Neural cell (in vitro differentiated cells): Measurements from ENCODE around the gene KDM2A. TPM values are rescaled to one million over a fixed set of nuclear protein-coding genes. Genes with fewer than 3 reads are reported as not detected.

Experiments used
- H2AFZ ChIP-seq: fragments of 200-600, 300-800 bp; sonication (generic), shearing (Covaris generic); 2 replicates; pipeline ENCODE4 v1.6.0; 2014; ENCODE audit warnings: low read depth, mild to moderate bottlenecking, antibody characterized with exemption, low read length, moderate library complexity
- H3F3A ChIP-seq: fragments of 200-600 bp; shearing (Covaris generic); 2 replicates; pipeline ENCODE4 v1.6.1; 2016; ENCODE audit warnings: mild to moderate bottlenecking, moderate library complexity, mixed read lengths, antibody characterized with exemption, low read length; ENCODE audit not compliant: insufficient read depth, poor library complexity, severe bottlenecking
- H3K27ac ChIP-seq: fragments of 200-600, 300-800 bp; sonication (generic), shearing (Covaris generic); 2 replicates; pipeline ENCODE4 v1.5.1; 2014; ENCODE audit warnings: mild to moderate bottlenecking, low read length, moderate library complexity
- H3K27me3 ChIP-seq: fragments of 300-800, 200-600 bp; sonication (generic), shearing (Covaris generic); 2 replicates; pipeline ENCODE4 v1.6.0; 2014; ENCODE audit warnings: mild to moderate bottlenecking, low read depth, low read length, moderate library complexity; ENCODE audit not compliant: insufficient read depth
- H3K36me3 ChIP-seq: fragments of 300-800, 200-600 bp; sonication (generic), shearing (Covaris generic); 2 replicates; pipeline ENCODE4 v1.5.1; 2014; ENCODE audit warnings: mild to moderate bottlenecking, antibody characterized with exemption, low read length, moderate library complexity; ENCODE audit not compliant: insufficient read depth
- H3K4me2 ChIP-seq: fragments of 300-800, 200-600 bp; sonication (generic), shearing (Covaris generic); 2 replicates; pipeline ENCODE4 v1.6.0; 2014; ENCODE audit warnings: mild to moderate bottlenecking, low read length
- H3K4me3 ChIP-seq: fragments of 300-800, 200-600 bp; sonication (generic), shearing (Covaris generic); 2 replicates; pipeline ENCODE4 v1.5.1; 2014; ENCODE audit warnings: mild to moderate bottlenecking, low read length, moderate library complexity
- H3K79me2 ChIP-seq: fragments of 200-600 bp; shearing (Covaris generic); replicated peaks from 2 replicates; pipeline ENCODE4 v1.6.0; 2014; ENCODE audit warnings: mild to moderate bottlenecking, low read length, moderate library complexity; ENCODE audit not compliant: insufficient read depth
- H3K9ac ChIP-seq: fragments of 300-800, 200-600 bp; sonication (generic), shearing (Covaris generic); 2 replicates; pipeline ENCODE4 v1.6.1; 2016; ENCODE audit warnings: mild to moderate bottlenecking, low read length, mixed read lengths
- H3K9me2 ChIP-seq: fragments of 200-600 bp; shearing (Covaris generic); 2 replicates; pipeline ENCODE4 v1.6.1; 2016; ENCODE audit warnings: mild to moderate bottlenecking, low read length, mixed read lengths; ENCODE audit not compliant: insufficient read depth
- H3K9me3 ChIP-seq: fragments of 200-600, 300-800 bp; sonication (generic), shearing (Covaris generic); 2 replicates; pipeline ENCODE4 v1.6.1; 2016; ENCODE audit warnings: mild to moderate bottlenecking, mixed run types, low read length, moderate library complexity, mixed read lengths
- H4K20me1 ChIP-seq: fragments of 200-600 bp; shearing (Covaris generic); 2 replicates; pipeline ENCODE4 v1.6.1; 2016; ENCODE audit warnings: mild to moderate bottlenecking, mixed run types; ENCODE audit not compliant: insufficient read depth
- EP300 ChIP-seq: fragments of 450-650 bp; conservative IDR thresholded peaks from 2 replicates; pipeline ENCODE4 v1.6.1; 2014; ENCODE audit warnings: antibody characterized with exemption, mild to moderate bottlenecking, moderate library complexity; ENCODE audit not compliant: poor library complexity, severe bottlenecking
- EZH2 ChIP-seq: fragments of 200-600, 300-800 bp; shearing (Covaris generic), sonication (generic); IDR thresholded peaks from 2 replicates; pipeline ENCODE4 v1.6.1; 2014; ENCODE audit warnings: antibody characterized with exemption, low read length, borderline replicate concordance, mild to moderate bottlenecking; ENCODE audit not compliant: insufficient read depth, poor library complexity, severe bottlenecking
- MXI1 ChIP-seq: fragments of 450-650 bp; conservative IDR thresholded peaks from 2 replicates; pipeline ENCODE4 v1.6.1; 2014; ENCODE audit warnings: antibody characterized with exemption, mild to moderate bottlenecking; ENCODE audit not compliant: poor library complexity, severe bottlenecking
- POLR2AphosphoS5 ChIP-seq: IDR thresholded peaks from 2 replicates; pipeline ENCODE4 v1.6.1; 2012
- RAD21 ChIP-seq: fragments of 450-650 bp; conservative IDR thresholded peaks from 2 replicates; pipeline ENCODE4 v1.6.1; 2014; ENCODE audit warnings: antibody characterized with exemption, mild to moderate bottlenecking, moderate library complexity
- REST ChIP-seq: IDR thresholded peaks from 2 replicates; pipeline ENCODE4 v1.6.1; 2012; ENCODE audit warnings: borderline replicate concordance
- SMC3 ChIP-seq: fragments of 450-650 bp; conservative IDR thresholded peaks from 2 replicates; pipeline ENCODE4 v1.6.1; 2014; ENCODE audit warnings: antibody characterized with exemption, mild to moderate bottlenecking, moderate library complexity; ENCODE audit not compliant: poor library complexity
- TAF1 ChIP-seq: IDR thresholded peaks from 2 replicates; pipeline ENCODE4 v1.6.1; 2012; ENCODE audit warnings: low read depth
- polyA plus RNA-seq: library from polyadenylated mRNA; depleted of rRNA; stranded (reverse); fragments of >200 nt; gene quantifications from 2 replicates; pipeline ENCODE4 v1.2.3, GENCODE V29; 2014
- TF ChIP-seq, protein P1 (sequence below): fragments of 450-650 bp; IDR thresholded peaks from 2 replicates; pipeline ENCODE4 v1.5.1; 2014; ENCODE audit warnings: antibody characterized with exemption, mild to moderate bottlenecking, moderate library complexity; ENCODE audit not compliant: poor library complexity, severe bottlenecking

The KDM2A gene
- polyA plus RNA-seq, 1 donor from 2014 or later: 12.4 TPM

GRCh38 chr11:67098799-67099429 is 20.1 kb upstream of the KDM2A start:
- Histone ChIP-seq H3K9me3 (no peaks in the 10 kb centered on the region), H3K27me3 (no peaks in the 10 kb centered on the region)
- TF ChIP-seq EP300 (no peak), RAD21 (no peak), MXI1 (no peak), POLR2AphosphoS5 (no peak)
- TF ChIP-seq, protein P1, sequence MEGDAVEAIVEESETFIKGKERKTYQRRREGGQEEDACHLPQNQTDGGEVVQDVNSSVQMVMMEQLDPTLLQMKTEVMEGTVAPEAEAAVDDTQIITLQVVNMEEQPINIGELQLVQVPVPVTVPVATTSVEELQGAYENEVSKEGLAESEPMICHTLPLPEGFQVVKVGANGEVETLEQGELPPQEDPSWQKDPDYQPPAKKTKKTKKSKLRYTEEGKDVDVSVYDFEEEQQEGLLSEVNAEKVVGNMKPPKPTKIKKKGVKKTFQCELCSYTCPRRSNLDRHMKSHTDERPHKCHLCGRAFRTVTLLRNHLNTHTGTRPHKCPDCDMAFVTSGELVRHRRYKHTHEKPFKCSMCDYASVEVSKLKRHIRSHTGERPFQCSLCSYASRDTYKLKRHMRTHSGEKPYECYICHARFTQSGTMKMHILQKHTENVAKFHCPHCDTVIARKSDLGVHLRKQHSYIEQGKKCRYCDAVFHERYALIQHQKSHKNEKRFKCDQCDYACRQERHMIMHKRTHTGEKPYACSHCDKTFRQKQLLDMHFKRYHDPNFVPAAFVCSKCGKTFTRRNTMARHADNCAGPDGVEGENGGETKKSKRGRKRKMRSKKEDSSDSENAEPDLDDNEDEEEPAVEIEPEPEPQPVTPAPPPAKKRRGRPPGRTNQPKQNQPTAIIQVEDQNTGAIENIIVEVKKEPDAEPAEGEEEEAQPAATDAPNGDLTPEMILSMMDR: no peak

DNA sequence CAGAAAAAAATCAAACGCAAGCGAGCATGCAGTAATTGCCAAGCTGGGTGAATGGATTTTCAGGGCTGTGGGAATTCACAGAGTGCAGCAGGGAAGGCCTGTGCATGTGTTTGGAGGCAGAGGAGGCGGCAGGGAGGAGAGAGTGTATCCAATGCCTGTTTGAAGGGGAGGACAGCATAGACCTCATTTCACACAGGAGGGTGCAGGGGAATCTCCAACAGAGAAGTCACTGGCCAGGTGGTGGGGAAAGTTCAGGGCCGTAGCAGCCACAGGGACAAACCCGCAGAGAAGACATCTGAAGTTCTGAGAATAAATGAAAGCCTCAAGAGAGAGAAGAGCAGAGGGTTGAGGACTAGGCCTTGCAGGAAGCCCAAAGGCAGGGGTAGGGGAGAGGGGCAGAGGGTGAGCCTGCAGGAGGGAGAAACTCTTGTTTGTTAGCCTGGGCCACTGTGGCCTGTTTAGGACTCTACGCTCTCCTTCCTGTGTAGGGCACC is 19.2 kb upstream of the KDM2A start:
- Histone ChIP-seq H3K4me3 (no peak overlapping the region), H3K27me3 (no peaks in the 10 kb centered on the region), H3K79me2 (no peaks in the 10 kb centered on the region), H3K9me3 (no peaks in the 10 kb centered on the region), H3F3A (no peaks in the 10 kb centered on the region), H2AFZ (no peak overlapping the region), H3K4me2 (no peak overlapping the region), H3K27ac (no peak overlapping the region), H4K20me1 (no peaks in the 10 kb centered on the region), H3K9ac (no peak overlapping the region), H3K9me2 (no peaks in the 10 kb centered on the region), H3K36me3 (no peaks in the 10 kb centered on the region)
- TF ChIP-seq REST: no peak
- TF ChIP-seq POLR2AphosphoS5: no peak
- no peak for TF ChIP-seq RAD21
- TF ChIP-seq MXI1: no peak
- TF ChIP-seq SMC3: no peak
- no peak for TF ChIP-seq EP300

More at GRCh38 chr11:67098799-67099429, 20.1 kb upstream of the KDM2A start:
- H3K36me3 ChIP-seq: no peaks in the 10 kb centered on the region
- H3K9me2 ChIP-seq: no peaks in the 10 kb centered on the region
- no peak overlapping the region for H2AFZ ChIP-seq
- H3F3A ChIP-seq: no peaks in the 10 kb centered on the region
- H3K4me3 ChIP-seq: no peak overlapping the region
- H4K20me1 ChIP-seq: no peaks in the 10 kb centered on the region
- no peak overlapping the region for H3K9ac ChIP-seq
- no peaks in the 10 kb centered on the region for H3K79me2 ChIP-seq
- H3K4me2 ChIP-seq: no peak overlapping the region
- no peak overlapping the region for H3K27ac ChIP-seq

- Histone ChIP-seq H3K36me3 (no peaks in the 10 kb centered on the region), H3K9me2 (no peaks in the 10 kb centered on the region), H3K9ac (no peak overlapping the region), H3K9me3 (no peaks in the 10 kb centered on the region), H4K20me1 (no peaks in the 10 kb centered on the region), H3K27me3 (no peaks in the 10 kb centered on the region), H3K4me3 (no peak overlapping the region), H3K27ac (no peak overlapping the region), H3K79me2 (no peaks in the 10 kb centered on the region), H3K4me2 (no peak overlapping the region), H3F3A (no peaks in the 10 kb centered on the region), H2AFZ (no peak overlapping the region)
- TF ChIP-seq EZH2: no peak
- no peak for TF ChIP-seq SMC3
- no peak for TF ChIP-seq EP300
- TF ChIP-seq POLR2AphosphoS5: no peak
- no peak for TF ChIP-seq MXI1
- no peak for TF ChIP-seq REST
- TF ChIP-seq, protein P1: no peak
- no peak for TF ChIP-seq TAF1
Measured at GRCh38 chr11:67102664-67103063, 16.4 kb upstream of the KDM2A start.
